Measurements from ENCODE around the gene SPTBN2.

SPTBN2 gene

GRCh38 chr11:66637557-66638176 lies 91.3 kb downstream of the SPTBN2 start:
- no peak for DNase-seq

DNA sequence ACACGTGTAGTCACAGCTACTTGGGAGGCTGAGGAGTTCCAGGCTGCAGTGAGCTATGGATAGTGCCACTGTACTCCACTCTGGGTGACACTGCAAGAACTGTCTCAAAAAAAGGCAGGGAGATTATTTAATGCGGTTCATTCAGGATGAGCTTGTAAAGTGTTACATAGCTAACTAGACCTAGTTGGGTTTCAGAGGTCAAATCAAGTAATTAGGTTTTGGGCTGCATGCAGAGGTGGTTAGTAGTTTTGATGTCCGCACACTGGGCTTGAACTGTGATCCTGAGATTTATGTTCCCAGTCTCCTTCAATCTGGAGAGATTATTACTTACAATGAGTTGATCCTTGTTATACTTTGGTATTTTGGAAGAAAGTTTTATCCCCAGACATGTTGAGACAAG lies 92.6 kb downstream of the SPTBN2 start:
- DNase-seq = no peak
